HCT116 (cell line): ENCODE data around the gene EPHB2. TPM values are rescaled to one million over a fixed set of nuclear protein-coding genes. Genes with fewer than 3 reads are reported as not detected.

Experiments used
- ATAC-seq: fragments of 200-7000 bp; cut with Tn5 transposase; 2 replicates; pipeline ENCODE4 v1.9.1; 2020; ENCODE audit warnings: mild to moderate bottlenecking, moderate library complexity
- BruUV-seq: library from RNA; stranded (reverse); fragments of 400-500 nt; replicated peaks from 2 replicates; lab custom pipeline; 2021; lab: Mats Ljungman, UMichigan
- CTCF ChIA-PET: fragments of 300-600 bp; sonication (Branson Sonifier 250); formaldehyde crosslinking; loops from one replicate; lab custom pipeline; 2021; ENCODE audit warnings: antibody characterized with exemption; lab: Charles Lee
- POLR2A ChIA-PET: fragments of 300-600, 350-600 bp; sonication (Branson Sonifier 250); formaldehyde crosslinking; loops from one replicate; lab custom pipeline; 2021; ENCODE audit warnings: antibody characterized with exemption; lab: Charles Lee
- RAD21 ChIA-PET, 2 experiments: fragments of 300-600 bp; sonication (Branson Sonifier 250); formaldehyde crosslinking; loops; one replicate each; lab custom pipeline; 2023; ENCODE audit warnings: low total read pairs in 2 of 2; ENCODE audit not compliant: uncharacterized antibody in 2 of 2, unreplicated experiment in 2 of 2, low non-redundant PET in 1 of 2; lab: Charles Lee
- DNase-seq: peaks from one replicate; pipeline ENCODE4 v3.0.0-alpha.2; 2010; ENCODE audit warnings: low read depth, low spot score
- H2AFZ ChIP-seq: fragments of 200-600 bp; shearing (Covaris generic), sonication (generic); 2 replicates; pipeline ENCODE4 v1.6.1; 2017; ENCODE audit warnings: low read depth, mixed run types, mixed read lengths, antibody characterized with exemption, low read length; ENCODE audit not compliant: poor library complexity, severe bottlenecking
- H3K27ac ChIP-seq: 2 replicates; pipeline ENCODE4 v1.5.1; 2012; ENCODE audit warnings: low read depth, low read length
- H3K27me3 ChIP-seq: fragments of 200-600 bp; sonication (generic); 2 replicates; pipeline ENCODE4 v1.6.1; 2016; ENCODE audit warnings: mixed run types, low read length, mixed read lengths; ENCODE audit not compliant: insufficient read depth
- H3K36me3 ChIP-seq, 2 experiments: fragments of 200-500 bp in 1 of 2; fragments of 200-600 bp in 1 of 2; sonication (Bioruptor generic) in 1 of 2; sonication (generic) in 1 of 2; 2 replicates each; pipeline versions ENCODE4 v1.5.1 to v1.6.1; 2014 to 2016; ENCODE audit warnings: low read length in 2 of 2, inconsistent platforms in 1 of 2, mixed read lengths in 1 of 2, mixed run types in 1 of 2; ENCODE audit not compliant: insufficient read depth in 2 of 2, control insufficient read depth in 1 of 2
- H3K4me1 ChIP-seq, 2 experiments: fragments of 200-600 bp in 1 of 2; sonication (generic) in 1 of 2; 2 replicates each; pipeline versions ENCODE4 v1.5.1 to v1.6.1; 2012 to 2017; ENCODE audit warnings: low read length in 2 of 2, inconsistent platforms in 1 of 2, mild to moderate bottlenecking in 1 of 2, mixed read lengths in 1 of 2, mixed run types in 1 of 2, moderate library complexity in 1 of 2; ENCODE audit not compliant: insufficient read depth in 2 of 2, control insufficient read depth in 1 of 2
- H3K4me2 ChIP-seq: fragments of 200-600 bp; sonication (generic); 2 replicates; pipeline ENCODE4 v1.6.1; 2017; ENCODE audit warnings: mixed run types, low read length, mixed read lengths
- H3K4me3 ChIP-seq, 2 experiments: fragments of 200-600 bp in 1 of 2; sonication (generic) in 1 of 2; replicated peaks in 1 of 2; 2 replicates each; pipeline ENCODE4 v1.5.1; 2011 to 2016; ENCODE audit warnings: low read length in 2 of 2, control low read depth in 1 of 2, low read depth in 1 of 2, mild to moderate bottlenecking in 1 of 2, mixed read lengths in 1 of 2, mixed run types in 1 of 2
- H3K79me2 ChIP-seq: fragments of 200-600 bp; sonication (generic); 2 replicates; pipeline ENCODE4 v1.6.1; 2017; ENCODE audit warnings: mild to moderate bottlenecking, mixed run types, low read length, moderate library complexity, mixed read lengths; ENCODE audit not compliant: insufficient read depth
- H3K9ac ChIP-seq: fragments of 200-600 bp; sonication (generic); 2 replicates; pipeline ENCODE4 v1.6.1; 2016; ENCODE audit warnings: low read length, mixed read lengths
- H3K9me2 ChIP-seq: fragments of 200-600 bp; sonication (generic), shearing (Covaris generic); 2 replicates; pipeline ENCODE4 v1.6.1; 2017; ENCODE audit warnings: mixed run types, mild to moderate bottlenecking, moderate library complexity; ENCODE audit not compliant: insufficient read depth
- H3K9me3 ChIP-seq, 2 experiments: fragments of 200-500 bp in 1 of 2; fragments of 200-600 bp in 1 of 2; sonication (Bioruptor generic) in 1 of 2; sonication (generic) in 1 of 2; 2 replicates each; pipeline ENCODE4 v1.6.1; 2014 to 2017; ENCODE audit warnings: low read length in 2 of 2, mixed read lengths in 2 of 2, inconsistent platforms in 1 of 2, low read depth in 1 of 2, mild to moderate bottlenecking in 1 of 2, mixed run types in 1 of 2, moderate library complexity in 1 of 2; ENCODE audit not compliant: control insufficient read depth in 1 of 2, insufficient read depth in 1 of 2
- H4K20me1 ChIP-seq: fragments of 200-600 bp; sonication (generic), shearing (Covaris generic); 2 replicates; pipeline ENCODE4 v1.6.1; 2017; ENCODE audit warnings: mixed run types, mild to moderate bottlenecking, moderate library complexity; ENCODE audit not compliant: insufficient read depth
- CBX3 ChIP-seq: IDR thresholded peaks from 2 replicates; pipeline ENCODE4 v1.6.1; 2012; ENCODE audit warnings: low read depth
- CEBPB ChIP-seq: IDR thresholded peaks from 2 replicates; pipeline ENCODE4 v1.6.1; 2012; ENCODE audit warnings: low read depth
- EGR1 ChIP-seq: IDR thresholded peaks from 2 replicates; pipeline ENCODE4 v1.6.1; 2012; ENCODE audit warnings: low read depth
- FOSL1 ChIP-seq: IDR thresholded peaks from 2 replicates; pipeline ENCODE4 v1.6.1; 2012; ENCODE audit warnings: low read depth
- POLR2A ChIP-seq: IDR thresholded peaks from 2 replicates; pipeline ENCODE4 v1.7.0; 2011; ENCODE audit warnings: borderline replicate concordance; ENCODE audit not compliant: insufficient read depth, insufficient read length; ENCODE audit errors: extremely low read depth
- POLR2AphosphoS5 ChIP-seq: IDR thresholded peaks from 2 replicates; pipeline ENCODE4 v1.6.1; 2011; ENCODE audit warnings: mild to moderate bottlenecking, low read depth, low read length, moderate library complexity
- SP1 ChIP-seq: IDR thresholded peaks from 2 replicates; pipeline ENCODE4 v1.6.1; 2012; ENCODE audit warnings: low read depth
- SRF ChIP-seq: IDR thresholded peaks from 2 replicates; pipeline ENCODE4 v1.6.1; 2012; ENCODE audit warnings: low read depth
- intact Hi-C: fragments of 100-400 bp; cut with micrococcal nuclease; formaldehyde crosslinking; loops from 2 replicates; pipeline ENCODE4 v1.10.0; 2022
- total RNA-seq: library from RNA; stranded (reverse); gene quantifications from one replicate; pipeline ENCODE4 v1.2.1, GENCODE V29; 2021; ENCODE audit not compliant: unreplicated experiment
- TF ChIP-seq, protein P1 (sequence below): IDR thresholded peaks from 2 replicates; pipeline ENCODE4 v1.6.1; 2011; ENCODE audit warnings: mild to moderate bottlenecking, low read length, moderate library complexity; ENCODE audit not compliant: insufficient replicate concordance; ENCODE audit errors: extremely low read depth
- TF ChIP-seq, protein P2 (sequence below): IDR thresholded peaks from 2 replicates; pipeline ENCODE4 v1.6.1; 2012; ENCODE audit warnings: low read depth
- TF ChIP-seq, protein P3 (sequence below): IDR thresholded peaks from 2 replicates; pipeline ENCODE4 v1.6.1; 2012

Gene EPHB2
- total RNA-seq, 1 experiment from 2014 or later = 19.5 TPM

DNA sequence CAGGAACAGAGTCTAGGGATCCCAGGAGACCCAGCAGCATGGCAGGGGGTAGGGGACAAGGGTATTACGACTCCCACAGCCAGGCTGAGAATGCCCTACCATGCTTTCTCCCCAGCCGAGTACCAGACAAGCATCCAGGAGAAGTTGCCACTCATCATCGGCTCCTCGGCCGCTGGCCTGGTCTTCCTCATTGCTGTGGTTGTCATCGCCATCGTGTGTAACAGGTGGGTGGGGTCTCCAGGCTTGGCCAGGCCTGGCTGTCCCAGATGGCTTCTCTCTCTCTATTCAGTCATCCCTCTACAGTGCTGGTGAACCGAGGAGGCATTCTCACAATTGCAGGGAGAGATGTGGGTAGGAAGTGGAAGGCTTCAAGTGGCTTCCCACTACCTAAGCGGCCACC is 184.7 kb downstream of the EPHB2 start:
- BruUV-seq = no TSS peak
- H3K27me3 ChIP-seq = no peaks in the 10 kb centered on the region
- no peaks in the 10 kb centered on the region for H3K79me2 ChIP-seq
- no peaks in the 10 kb centered on the region for H4K20me1 ChIP-seq
- CTCF ChIA-PET = no interaction called here
- no peak overlapping the region for H2AFZ ChIP-seq
- H3K27ac ChIP-seq = no peak overlapping the region
- no peak overlapping the region for H3K4me3 ChIP-seq
- RAD21 ChIA-PET = no interaction called here
- intact Hi-C loops = no loop called here
- H3K4me1 ChIP-seq = no peaks in the 10 kb centered on the region
- no peak overlapping the region for H3K4me2 ChIP-seq
- TF ChIP-seq, protein P1, sequence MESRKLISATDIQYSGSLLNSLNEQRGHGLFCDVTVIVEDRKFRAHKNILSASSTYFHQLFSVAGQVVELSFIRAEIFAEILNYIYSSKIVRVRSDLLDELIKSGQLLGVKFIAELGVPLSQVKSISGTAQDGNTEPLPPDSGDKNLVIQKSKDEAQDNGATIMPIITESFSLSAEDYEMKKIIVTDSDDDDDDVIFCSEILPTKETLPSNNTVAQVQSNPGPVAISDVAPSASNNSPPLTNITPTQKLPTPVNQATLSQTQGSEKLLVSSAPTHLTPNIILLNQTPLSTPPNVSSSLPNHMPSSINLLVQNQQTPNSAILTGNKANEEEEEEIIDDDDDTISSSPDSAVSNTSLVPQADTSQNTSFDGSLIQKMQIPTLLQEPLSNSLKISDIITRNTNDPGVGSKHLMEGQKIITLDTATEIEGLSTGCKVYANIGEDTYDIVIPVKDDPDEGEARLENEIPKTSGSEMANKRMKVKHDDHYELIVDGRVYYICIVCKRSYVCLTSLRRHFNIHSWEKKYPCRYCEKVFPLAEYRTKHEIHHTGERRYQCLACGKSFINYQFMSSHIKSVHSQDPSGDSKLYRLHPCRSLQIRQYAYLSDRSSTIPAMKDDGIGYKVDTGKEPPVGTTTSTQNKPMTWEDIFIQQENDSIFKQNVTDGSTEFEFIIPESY = no peak
- TF ChIP-seq POLR2A (no peak), SP1 (no peak)
- DNase-seq (no peak), ATAC-seq (no peak)
- H3K9me3 ChIP-seq = no peaks in the 10 kb centered on the region
- H3K9me2 ChIP-seq = no peaks in the 10 kb centered on the region
- POLR2A ChIA-PET = no interaction called here
- no peak overlapping the region for H3K9ac ChIP-seq
- H3K36me3 ChIP-seq = no peaks in the 10 kb centered on the region

DNA sequence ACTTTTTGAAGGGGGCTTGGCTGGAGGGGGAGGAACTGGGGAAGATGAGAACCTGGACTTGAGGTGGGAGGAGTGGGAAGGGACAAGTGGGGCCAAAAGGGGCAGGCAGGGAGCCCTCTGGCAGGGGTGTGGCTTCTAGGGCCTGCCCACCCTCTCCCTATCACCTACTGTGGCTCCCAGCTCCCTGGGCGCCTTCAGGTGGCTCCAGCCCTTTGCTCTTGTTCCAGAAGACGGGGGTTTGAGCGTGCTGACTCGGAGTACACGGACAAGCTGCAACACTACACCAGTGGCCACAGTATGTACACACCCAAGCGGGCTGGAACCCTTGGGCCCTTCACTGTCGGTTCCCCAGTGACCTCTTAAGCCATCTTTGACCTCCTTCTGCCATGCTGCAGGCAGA is 185.5 kb downstream of the EPHB2 start:
- H3K79me2 ChIP-seq = no peaks in the 10 kb centered on the region
- H3K4me1 ChIP-seq = no peaks in the 10 kb centered on the region
- no peak overlapping the region for H2AFZ ChIP-seq
- no peaks in the 10 kb centered on the region for H4K20me1 ChIP-seq
- POLR2A ChIA-PET = no interaction called here
- H3K4me3 ChIP-seq = no peak overlapping the region
- H3K9me3 ChIP-seq = no peaks in the 10 kb centered on the region
- no peaks in the 10 kb centered on the region for H3K36me3 ChIP-seq
- H3K27me3 ChIP-seq = no peaks in the 10 kb centered on the region
- CTCF ChIA-PET = no interaction called here
- no peak overlapping the region for H3K27ac ChIP-seq
- ATAC-seq (no peak), DNase-seq (no peak)
- RAD21 ChIA-PET = no interaction called here
- H3K4me2 ChIP-seq = no peak overlapping the region
- intact Hi-C loops = no loop called here
- no TSS peak for BruUV-seq
- no peak overlapping the region for H3K9ac ChIP-seq
- no peaks in the 10 kb centered on the region for H3K9me2 ChIP-seq
- TF ChIP-seq EGR1 (no peak), CBX3 (no peak), CEBPB (no peak), SRF (no peak), FOSL1 (no peak), POLR2AphosphoS5 (no peak)
- TF ChIP-seq, protein P2, sequence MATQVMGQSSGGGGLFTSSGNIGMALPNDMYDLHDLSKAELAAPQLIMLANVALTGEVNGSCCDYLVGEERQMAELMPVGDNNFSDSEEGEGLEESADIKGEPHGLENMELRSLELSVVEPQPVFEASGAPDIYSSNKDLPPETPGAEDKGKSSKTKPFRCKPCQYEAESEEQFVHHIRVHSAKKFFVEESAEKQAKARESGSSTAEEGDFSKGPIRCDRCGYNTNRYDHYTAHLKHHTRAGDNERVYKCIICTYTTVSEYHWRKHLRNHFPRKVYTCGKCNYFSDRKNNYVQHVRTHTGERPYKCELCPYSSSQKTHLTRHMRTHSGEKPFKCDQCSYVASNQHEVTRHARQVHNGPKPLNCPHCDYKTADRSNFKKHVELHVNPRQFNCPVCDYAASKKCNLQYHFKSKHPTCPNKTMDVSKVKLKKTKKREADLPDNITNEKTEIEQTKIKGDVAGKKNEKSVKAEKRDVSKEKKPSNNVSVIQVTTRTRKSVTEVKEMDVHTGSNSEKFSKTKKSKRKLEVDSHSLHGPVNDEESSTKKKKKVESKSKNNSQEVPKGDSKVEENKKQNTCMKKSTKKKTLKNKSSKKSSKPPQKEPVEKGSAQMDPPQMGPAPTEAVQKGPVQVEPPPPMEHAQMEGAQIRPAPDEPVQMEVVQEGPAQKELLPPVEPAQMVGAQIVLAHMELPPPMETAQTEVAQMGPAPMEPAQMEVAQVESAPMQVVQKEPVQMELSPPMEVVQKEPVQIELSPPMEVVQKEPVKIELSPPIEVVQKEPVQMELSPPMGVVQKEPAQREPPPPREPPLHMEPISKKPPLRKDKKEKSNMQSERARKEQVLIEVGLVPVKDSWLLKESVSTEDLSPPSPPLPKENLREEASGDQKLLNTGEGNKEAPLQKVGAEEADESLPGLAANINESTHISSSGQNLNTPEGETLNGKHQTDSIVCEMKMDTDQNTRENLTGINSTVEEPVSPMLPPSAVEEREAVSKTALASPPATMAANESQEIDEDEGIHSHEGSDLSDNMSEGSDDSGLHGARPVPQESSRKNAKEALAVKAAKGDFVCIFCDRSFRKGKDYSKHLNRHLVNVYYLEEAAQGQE = no peak
- TF ChIP-seq, protein P1 = no peak
- TF ChIP-seq, protein P3, sequence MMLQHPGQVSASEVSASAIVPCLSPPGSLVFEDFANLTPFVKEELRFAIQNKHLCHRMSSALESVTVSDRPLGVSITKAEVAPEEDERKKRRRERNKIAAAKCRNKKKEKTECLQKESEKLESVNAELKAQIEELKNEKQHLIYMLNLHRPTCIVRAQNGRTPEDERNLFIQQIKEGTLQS = no peak
